SU-DHL-6 (cell line): ENCODE results near the gene KCNH3.
A peak's percentile ranks its signal among the peaks of the same experiment; 100 is the strongest.

Experiments used
- H2AFZ ChIP-seq: fragments of 200-600 bp; sonication (generic); 2 replicates; pipeline ENCODE4 v1.6.1; 2014; ENCODE audit warnings: low read depth, mild to moderate bottlenecking, moderate library complexity, mixed read lengths, antibody characterized with exemption, low read length; ENCODE audit not compliant: severe bottlenecking
- H3F3A ChIP-seq: fragments of 200-600 bp; shearing (Covaris generic); 2 replicates; pipeline ENCODE4 v1.6.0; 2016; ENCODE audit warnings: antibody characterized with exemption, mild to moderate bottlenecking; ENCODE audit not compliant: insufficient read depth
- H3K27ac ChIP-seq: fragments of 200-600 bp; sonication (generic); 2 replicates; pipeline ENCODE4 v1.5.1; 2016; ENCODE audit warnings: low read depth, mild to moderate bottlenecking, low read length, moderate library complexity, mixed read lengths
- H3K27me3 ChIP-seq: fragments of 200-600 bp; sonication (generic), shearing (Covaris generic); 2 replicates; pipeline ENCODE4 v1.6.0; 2014; ENCODE audit warnings: mild to moderate bottlenecking, low read length
- H3K36me3 ChIP-seq: fragments of 200-600 bp; sonication (generic); 2 replicates; pipeline ENCODE4 v1.6.1; 2014; ENCODE audit warnings: mild to moderate bottlenecking, low read length, mixed read lengths
- H3K4me2 ChIP-seq: fragments of 300-600, 200-600 bp; shearing (Covaris generic), sonication (generic); 2 replicates; pipeline ENCODE4 v1.6.0; 2014; ENCODE audit warnings: low read length, low read depth, mild to moderate bottlenecking; ENCODE audit not compliant: poor library complexity, severe bottlenecking
- H3K4me3 ChIP-seq: fragments of 200-600 bp; sonication (generic); 2 replicates; pipeline ENCODE4 v1.5.1; 2014; ENCODE audit warnings: antibody characterized with exemption, low read length, mild to moderate bottlenecking, mixed read lengths; ENCODE audit not compliant: insufficient read depth, poor library complexity, severe bottlenecking
- H3K79me2 ChIP-seq: fragments of 200-600 bp; sonication (generic); 2 replicates; pipeline ENCODE4 v1.6.1; 2014; ENCODE audit warnings: mild to moderate bottlenecking, low read length, moderate library complexity; ENCODE audit not compliant: insufficient read depth
- H3K9ac ChIP-seq: fragments of 200-600 bp; sonication (generic); 2 replicates; pipeline ENCODE4 v1.7.0; 2014; ENCODE audit warnings: mild to moderate bottlenecking, low read length
- H3K9me2 ChIP-seq: fragments of 200-600 bp; sonication (generic); replicated peaks from 2 replicates; pipeline ENCODE4 v1.6.1; 2014; ENCODE audit warnings: low read length; ENCODE audit not compliant: insufficient read depth
- H3K9me3 ChIP-seq: fragments of 200-600 bp; sonication (generic); 2 replicates; pipeline ENCODE4 v1.6.1; 2014; ENCODE audit warnings: low read length, mixed read lengths; ENCODE audit not compliant: insufficient read depth
- H4K20me1 ChIP-seq: fragments of 200-600 bp; sonication (generic); 2 replicates; pipeline ENCODE4 v1.6.1; 2014; ENCODE audit warnings: low read depth, mild to moderate bottlenecking, antibody characterized with exemption, low read length, moderate library complexity, mixed read lengths
- CTCF ChIP-seq: fragments of 200-600 bp; sonication (generic); IDR thresholded peaks from one replicate; pipeline ENCODE4 v1.5.1; 2017; ENCODE audit warnings: antibody characterized with exemption, mild to moderate bottlenecking, low read length, moderate library complexity; ENCODE audit not compliant: insufficient read depth, poor library complexity, severe bottlenecking
- EZH2phosphoT487 ChIP-seq: fragments of 200-600 bp; sonication (generic), shearing (Covaris generic); conservative IDR thresholded peaks from 2 replicates; pipeline ENCODE4 v1.6.1; 2018; ENCODE audit warnings: mild to moderate bottlenecking, antibody characterized with exemption, low read length, moderate library complexity, mixed read lengths

The KCNH3 gene

GRCh38 chr12:49577589-49578315, 38.9 kb downstream of the KCNH3 start:
- no peak for TF ChIP-seq CTCF
- TF ChIP-seq EZH2phosphoT487, result no peak
- Histone ChIP-seq H4K20me1 (no peaks in the 10 kb centered on the region), H3K36me3 (peaks cover 2% of the 10 kb centered on the region; the same call in 1 of the 2 replicates), H2AFZ (no peak overlapping the region), H3K9ac (no peak overlapping the region), H3K27me3 (no peaks in the 10 kb centered on the region), H3K9me3 (no peaks in the 10 kb centered on the region), H3K4me3 (no peak overlapping the region), H3K27ac (no peak overlapping the region), H3K9me2 (no peaks in the 10 kb centered on the region), H3F3A (no peaks in the 10 kb centered on the region), H3K79me2 (peaks cover 4% of the 10 kb centered on the region; the same call in 1 of the 2 replicates), H3K4me2 (no peak overlapping the region)

- no peak for TF ChIP-seq EZH2phosphoT487
- TF ChIP-seq CTCF, result no peak
- no peak overlapping the region for H3K4me2 ChIP-seq
- peaks cover 2% of the 10 kb centered on the region; the same call in 1 of the 2 replicates for H3K36me3 ChIP-seq
- H3K9me3 ChIP-seq, result no peaks in the 10 kb centered on the region
- H3K27ac ChIP-seq, result no peak overlapping the region
- no peak overlapping the region for H3K9ac ChIP-seq
- H2AFZ ChIP-seq, result no peak overlapping the region
- H4K20me1 ChIP-seq, result no peaks in the 10 kb centered on the region
- peaks cover 4% of the 10 kb centered on the region; the same call in 1 of the 2 replicates for H3K79me2 ChIP-seq
- H3K27me3 ChIP-seq, result no peaks in the 10 kb centered on the region
- H3F3A ChIP-seq, result no peaks in the 10 kb centered on the region
- H3K9me2 ChIP-seq, result no peaks in the 10 kb centered on the region
- H3K4me3 ChIP-seq, result no peak overlapping the region
These were observed 39.8 kb downstream of the KCNH3 start for GRCh38 chr12:49578471-49579112.

- no peaks in the 10 kb centered on the region for H3K9me2 ChIP-seq
- H3K4me3 ChIP-seq, result no peak overlapping the region
- no peaks in the 10 kb centered on the region for H3K27me3 ChIP-seq
- peaks cover 4% of the 10 kb centered on the region; the same call in 1 of the 2 replicates for H3K79me2 ChIP-seq
- peak; percentile 88 for TF ChIP-seq CTCF
- no peak for TF ChIP-seq EZH2phosphoT487
- H3K9ac ChIP-seq, result no peak overlapping the region
- H3F3A ChIP-seq, result no peaks in the 10 kb centered on the region
- H3K9me3 ChIP-seq, result no peaks in the 10 kb centered on the region
- no peak overlapping the region for H2AFZ ChIP-seq
- H3K4me2 ChIP-seq, result no peak overlapping the region
- no peak overlapping the region for H3K27ac ChIP-seq
- H3K36me3 ChIP-seq, result no peaks in the 10 kb centered on the region
- H4K20me1 ChIP-seq, result no peaks in the 10 kb centered on the region
These were observed 42.0 kb downstream of the KCNH3 start for GRCh38 chr12:49580572-49581535.
